AG04450 (cell line): ENCODE measurements around the gene NFASC. TPM values are rescaled to one million over a fixed set of nuclear protein-coding genes. Genes with fewer than 3 reads are reported as not detected.

ENCODE experiments used
- CTCF ChIA-PET: fragments of 300-600, 350-600 bp; formaldehyde crosslinking; extraction: SDS; loops from one replicate; lab custom pipeline; 2022; ENCODE audit warnings: antibody characterized with exemption, inconsistent platforms; lab: Charles Lee
- POLR2A ChIA-PET: fragments of 350-600 bp; formaldehyde crosslinking; extraction: SDS; loops from one replicate; lab custom pipeline; 2021; ENCODE audit warnings: antibody characterized with exemption, inconsistent platforms; lab: Yijun Ruan, JAX
- DNase-seq: peaks from one replicate; pipeline ENCODE4 v3.0.0-alpha.2; 2011; ENCODE audit warnings: low read depth, low spot score
- H3K27ac ChIP-seq: one replicate; pipeline ENCODE4 v1.5.1; 2012; ENCODE audit warnings: low read depth, low read length, control low read depth
- H3K27me3 ChIP-seq: one replicate; pipeline ENCODE4 v1.6.0; 2012; ENCODE audit warnings: low read length; ENCODE audit not compliant: control insufficient read depth, insufficient read depth
- H3K4me3 ChIP-seq: 2 replicates; pipeline ENCODE4 v1.5.1; 2011; ENCODE audit warnings: mild to moderate bottlenecking, low read depth, low read length, control low read depth
- H3K9me3 ChIP-seq: 2 replicates; pipeline ENCODE4 v1.5.1; 2012; ENCODE audit warnings: low read length; ENCODE audit not compliant: control insufficient read depth, insufficient read depth
- CTCF ChIP-seq: IDR thresholded peaks from 2 replicates; pipeline ENCODE4 v1.5.1; 2011; ENCODE audit warnings: low read depth, low read length, control low read depth, inconsistent platforms
- polyA plus RNA-seq: library from polyadenylated mRNA; depleted of rRNA; stranded (reverse); fragments of >200 nt; gene quantifications from 2 replicates; pipeline ENCODE4 v1.2.3, GENCODE V29; 2011

Gene NFASC
- polyA plus RNA-seq, 1 experiment = 1.8 TPM

GRCh38 chr1:205041998-205042910, 171.6 kb downstream of the NFASC start:
- Histone ChIP-seq H3K27me3 (peaks cover 56% of the 10 kb centered on the region), H3K9me3 (no peaks in the 10 kb centered on the region), H3K4me3 (no peak overlapping the region), H3K27ac (no peak overlapping the region)
- ChIA-PET POLR2A (no interaction called here), CTCF (interaction anchor here (0.5 to 5.6 kb wide), 2 partner anchors 20 to 21 kb away, joined by 3 to 27 read pairs; no protein-coding TSS in a partner anchor)
- no peak for TF ChIP-seq CTCF
- DNase-seq = no peak

- Histone ChIP-seq H3K4me3 (no peak within 1 kb of the TSS), H3K27me3 (peaks cover 59% of the 10 kb centered on the region), H3K9me3 (no peaks in the 10 kb centered on the region), H3K27ac (no peak within 1 kb of the TSS)
- POLR2A ChIA-PET = no interaction called here
- DNase-seq = no peak
- CTCF ChIA-PET = interaction anchor here (0.5 to 1.9 kb wide), 2 partner anchors 18 to 20 kb away, joined by 3 to 11 read pairs; no protein-coding TSS in a partner anchor
- no peak for TF ChIP-seq CTCF
Measured at GRCh38 chr1:205042911-205043806, 172.5 kb downstream of the NFASC start, which contains the start of gene CNTN2. Gene CNTN2, plus strand, starts transcription at chr1:205043212. Its CDS starts 9,974 bp downstream, at chr1:205053186.

- POLR2A ChIA-PET = no interaction called here
- H3K27me3 ChIP-seq = peaks cover 58% of the 10 kb centered on the region
- CTCF ChIA-PET = interaction anchor here (1.9 kb wide), 1 partner anchor 18 kb away, joined by 11 read pairs; no protein-coding TSS in a partner anchor
- H3K9me3 ChIP-seq = no peaks in the 10 kb centered on the region
- no peak overlapping the region for H3K4me3 ChIP-seq
- no peak for DNase-seq
- no peak for TF ChIP-seq CTCF
- H3K27ac ChIP-seq = no peak overlapping the region
Measured at GRCh38 chr1:205043866-205044265, 173.2 kb downstream of the NFASC start.

- no peak overlapping the region for H3K4me3 ChIP-seq
- H3K27ac ChIP-seq = no peak overlapping the region
- DNase-seq = no peak
- CTCF ChIA-PET = interaction anchor here (1.9 kb wide), 1 partner anchor 17 kb away, joined by 11 read pairs; no protein-coding TSS in a partner anchor
- TF ChIP-seq CTCF = no peak
- no peaks in the 10 kb centered on the region for H3K9me3 ChIP-seq
- peaks cover 60% of the 10 kb centered on the region for H3K27me3 ChIP-seq
- POLR2A ChIA-PET = no interaction called here
Measured at GRCh38 chr1:205044741-205045140, 174.1 kb downstream of the NFASC start.
